ENCODE results near the gene CAMKK2. TPM values are rescaled to one million over a fixed set of nuclear protein-coding genes. Genes with fewer than 3 reads are reported as not detected.
"Not testable (repeated sequence)": the region's sequence is repeated elsewhere in the genome, so short reads cannot be mapped to it uniquely, and the experiment has no call there.

The CAMKK2 gene
- total and polyA plus RNA-seq, 7 donors, result 4.4 to 12.3 (median 8.3) TPM

DNA sequence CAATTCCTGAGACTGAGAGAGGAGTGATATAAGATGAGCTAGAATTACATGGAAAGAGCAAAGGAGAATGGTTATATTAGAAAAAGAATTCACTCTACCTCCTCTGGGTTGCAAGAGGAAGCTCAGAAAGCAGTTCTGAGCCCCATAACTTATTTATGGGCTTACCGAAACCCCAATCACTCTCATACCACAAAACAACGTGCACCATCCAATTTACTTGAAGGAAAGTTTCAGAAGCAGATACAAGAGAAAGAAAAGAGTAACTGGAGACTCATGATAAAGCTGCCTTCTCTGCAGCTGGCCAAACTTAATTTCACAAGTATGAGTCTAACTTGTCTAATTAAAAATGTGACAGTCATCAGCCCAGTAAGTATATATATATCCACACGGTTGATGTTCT, 27.4 kb upstream of the CAMKK2 start:
- H3K9me3 ChIP-seq, result no peaks in the 10 kb centered on the region
- H3K4me3 ChIP-seq, result no peak overlapping the region
- DNase-seq, result no peak
- ATAC-seq, result no peak
- WGBS, 3 donors, result 90 to 96% (median 95%) methylated on average over 3 of the region's 3 CpGs
- TF ChIP-seq, protein P1, sequence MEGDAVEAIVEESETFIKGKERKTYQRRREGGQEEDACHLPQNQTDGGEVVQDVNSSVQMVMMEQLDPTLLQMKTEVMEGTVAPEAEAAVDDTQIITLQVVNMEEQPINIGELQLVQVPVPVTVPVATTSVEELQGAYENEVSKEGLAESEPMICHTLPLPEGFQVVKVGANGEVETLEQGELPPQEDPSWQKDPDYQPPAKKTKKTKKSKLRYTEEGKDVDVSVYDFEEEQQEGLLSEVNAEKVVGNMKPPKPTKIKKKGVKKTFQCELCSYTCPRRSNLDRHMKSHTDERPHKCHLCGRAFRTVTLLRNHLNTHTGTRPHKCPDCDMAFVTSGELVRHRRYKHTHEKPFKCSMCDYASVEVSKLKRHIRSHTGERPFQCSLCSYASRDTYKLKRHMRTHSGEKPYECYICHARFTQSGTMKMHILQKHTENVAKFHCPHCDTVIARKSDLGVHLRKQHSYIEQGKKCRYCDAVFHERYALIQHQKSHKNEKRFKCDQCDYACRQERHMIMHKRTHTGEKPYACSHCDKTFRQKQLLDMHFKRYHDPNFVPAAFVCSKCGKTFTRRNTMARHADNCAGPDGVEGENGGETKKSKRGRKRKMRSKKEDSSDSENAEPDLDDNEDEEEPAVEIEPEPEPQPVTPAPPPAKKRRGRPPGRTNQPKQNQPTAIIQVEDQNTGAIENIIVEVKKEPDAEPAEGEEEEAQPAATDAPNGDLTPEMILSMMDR (IDR thresholded peaks at IDR 0.05), result no peak
- peaks cover 10 to 97% of the 10 kb centered on the region in 2 donors for H3K36me3 ChIP-seq (ENCODE audit: insufficient read depth in 1 of 2, low read depth in 1 of 2)
- H3K27ac ChIP-seq, result no peak overlapping the region
- no peaks in the 10 kb centered on the region for H3K4me1 ChIP-seq
- H3K27me3 ChIP-seq (ENCODE audit: insufficient read depth in 3 of 3, low read length in 2 of 3), result no peaks in the 10 kb centered on the region
- intact Hi-C loops (cut with DNase I), result no loop called here

DNA sequence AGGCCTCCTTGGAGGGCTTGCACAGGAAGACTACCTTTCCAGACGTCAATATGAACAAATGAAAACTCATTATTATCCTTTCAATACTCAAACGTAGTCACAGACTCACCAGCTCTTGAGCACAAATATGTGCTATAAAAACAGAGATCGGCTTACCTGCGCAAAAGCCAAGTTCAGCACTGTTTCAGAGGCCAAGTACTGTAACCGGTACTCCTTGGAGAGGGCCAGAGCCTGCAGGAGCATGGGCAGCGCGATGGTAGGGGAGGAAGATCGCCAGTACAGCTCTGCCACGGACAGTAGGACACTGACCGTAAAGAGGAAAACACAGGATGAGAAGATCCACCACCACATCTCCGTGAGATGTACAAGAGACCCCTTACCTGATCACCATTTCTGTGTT, 21.6 kb upstream of the CAMKK2 start:
- TF ChIP-seq, protein P1 (IDR thresholded peaks at IDR 0.05), result no peak
- H3K36me3 ChIP-seq (ENCODE audit: insufficient read depth in 1 of 2, low read depth in 1 of 2), result peaks cover under 1 to 82% of the 10 kb centered on the region in 2 donors
- H3K4me1 ChIP-seq, result no peaks in the 10 kb centered on the region
- no peaks in the 10 kb centered on the region for H3K27me3 ChIP-seq (ENCODE audit: insufficient read depth in 3 of 3, low read length in 2 of 3)
- WGBS, 3 donors, result 90 to 91% (median 90%) methylated on average over 11 of the region's 11 CpGs
- H3K27ac ChIP-seq, result no peak overlapping the region
- intact Hi-C loops (cut with DNase I), result no loop called here
- H3K4me3 ChIP-seq, result no peak overlapping the region
- DNase-seq, result no peak
- no peak for ATAC-seq
- no peaks in the 10 kb centered on the region for H3K9me3 ChIP-seq

DNA sequence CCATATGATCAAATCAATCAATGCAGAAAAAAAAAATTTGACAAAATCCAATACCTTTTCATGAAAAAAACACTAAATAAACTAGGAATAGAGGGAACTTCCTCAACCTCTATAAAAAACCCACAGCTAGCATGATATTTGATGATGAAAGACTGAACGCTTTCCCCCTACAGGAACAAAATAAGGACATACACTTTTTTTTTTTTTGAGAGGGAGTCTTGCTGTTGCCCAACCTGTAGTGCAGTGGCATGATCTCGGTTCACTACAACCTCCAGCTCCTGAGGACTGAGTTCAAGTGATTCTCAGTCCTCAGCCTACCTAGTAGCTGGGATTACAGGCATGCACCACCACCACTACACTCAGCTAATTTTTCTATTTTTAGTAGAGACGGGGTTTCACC, 17.9 kb upstream of the CAMKK2 start:
- Histone ChIP-seq H3K27me3 (ENCODE audit: insufficient read depth in 3 of 3, low read length in 2 of 3) (no peaks in the 10 kb centered on the region), H3K36me3 (ENCODE audit: insufficient read depth in 1 of 2, low read depth in 1 of 2) (peaks cover 0 to 84% of the 10 kb centered on the region in 2 donors), H3K4me3 (no peak overlapping the region), H3K9me3 (no peaks in the 10 kb centered on the region), H3K4me1 (no peaks in the 10 kb centered on the region), H3K27ac (no peak overlapping the region)
- DNase-seq, result no peak
- ATAC-seq, result no peak
- intact Hi-C loops (cut with DNase I), result no loop called here
- TF ChIP-seq, protein P1 (IDR thresholded peaks at IDR 0.05), result no peak
- 86 to 93% (median 89%) methylated on average over 3 of the region's 3 CpGs for WGBS, 3 donors

DNA sequence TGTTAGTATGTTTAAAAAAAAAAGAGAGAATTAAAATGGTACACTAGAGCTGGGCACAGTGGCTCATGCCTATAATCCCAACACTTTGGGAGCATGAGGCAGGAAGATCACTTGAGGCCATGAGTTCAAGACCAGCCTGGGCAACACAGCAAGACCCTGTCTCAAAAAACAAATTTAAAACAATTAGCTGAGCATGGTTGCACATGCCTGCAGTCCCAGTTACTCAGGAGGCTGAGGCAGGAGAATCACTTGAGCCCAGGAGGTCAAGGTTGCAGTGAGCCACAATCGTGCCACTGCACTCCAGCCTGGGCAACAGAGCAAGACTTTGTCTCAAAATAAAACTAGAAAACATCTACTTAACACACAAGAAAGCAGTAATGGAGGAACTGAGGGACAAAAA, 13.7 kb upstream of the CAMKK2 start:
- 92 to 95% (median 93%) methylated on average over 1 of the region's 1 CpG for WGBS, 3 donors
- DNase-seq; intact Hi-C loops (cut with DNase I); ATAC-seq; H3K27me3 ChIP-seq (ENCODE audit: insufficient read depth in 3 of 3, low read length in 2 of 3); H3K27ac ChIP-seq; H3K4me1 ChIP-seq; H3K4me3 ChIP-seq; H3K9me3 ChIP-seq: not testable (repeated sequence)
- peaks cover 0 to 70% of the 10 kb centered on the region in 2 donors for H3K36me3 ChIP-seq (ENCODE audit: insufficient read depth in 1 of 2, low read depth in 1 of 2)

DNA sequence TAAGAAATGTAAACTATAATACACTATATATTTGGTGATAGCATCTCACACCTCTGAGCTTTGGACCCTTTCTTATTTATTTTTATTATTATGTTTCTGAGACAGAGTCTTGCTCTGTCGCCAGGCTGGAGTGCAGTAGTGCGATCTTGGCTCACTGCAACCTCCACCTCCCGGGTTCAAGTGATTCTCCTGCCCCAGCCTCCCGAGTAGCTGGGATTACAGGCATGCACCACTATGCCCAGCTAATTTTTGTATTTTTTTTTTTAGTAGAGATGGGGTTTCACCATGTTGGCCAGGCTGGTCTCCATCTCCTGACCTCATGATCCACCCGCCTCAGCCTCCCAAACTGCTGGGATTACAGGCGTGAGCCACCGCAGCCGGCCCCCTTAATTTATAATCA, 10.9 kb upstream of the CAMKK2 start:
- WGBS, 3 donors, result 93 to 97% (median 94%) methylated on average over 8 of the region's 8 CpGs
- H3K36me3 ChIP-seq (ENCODE audit: insufficient read depth in 1 of 2, low read depth in 1 of 2), result peaks cover 0 to 53% of the 10 kb centered on the region in 2 donors
- DNase-seq; H3K27me3 ChIP-seq (ENCODE audit: insufficient read depth in 3 of 3, low read length in 2 of 3); H3K9me3 ChIP-seq; H3K27ac ChIP-seq; intact Hi-C loops (cut with DNase I); H3K4me1 ChIP-seq; H3K4me3 ChIP-seq; ATAC-seq: not testable (repeated sequence)

DNA sequence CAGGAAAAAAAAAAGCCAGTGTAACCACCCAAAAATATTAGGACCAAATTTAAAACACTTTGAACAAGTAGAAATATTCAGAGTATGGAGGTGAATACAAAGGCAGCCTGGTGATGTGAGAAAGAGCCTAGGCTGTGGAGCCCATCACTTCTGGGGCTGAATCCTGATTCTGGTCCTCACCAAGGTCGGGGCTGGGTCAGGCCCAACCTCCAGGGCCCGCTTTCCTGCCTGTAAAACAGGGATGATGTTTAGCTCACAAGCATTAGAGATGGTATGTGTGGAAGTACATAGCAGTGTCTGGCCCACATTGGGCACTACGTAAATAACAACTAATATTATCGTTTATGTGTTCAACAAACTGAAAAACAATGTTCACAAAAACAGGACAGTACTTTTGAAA, 7.8 kb upstream of the CAMKK2 start:
- H3K36me3 ChIP-seq (ENCODE audit: insufficient read depth in 1 of 2, low read depth in 1 of 2), result peaks cover 0 to 24% of the 10 kb centered on the region in 2 donors
- H3K27me3 ChIP-seq (ENCODE audit: insufficient read depth in 3 of 3, low read length in 2 of 3), result no peaks in the 10 kb centered on the region
- WGBS, 3 donors, result 82 to 87% (median 85%) methylated on average over 4 of the region's 4 CpGs
- ATAC-seq (no peak), DNase-seq (no peak)
- intact Hi-C loops (cut with DNase I), result no loop called here
- H3K4me1 ChIP-seq, result peaks cover 10% of the 10 kb centered on the region
- TF ChIP-seq, protein P1 (IDR thresholded peaks at IDR 0.05), result no peak
- H3K9me3 ChIP-seq, result no peaks in the 10 kb centered on the region
- H3K4me3 ChIP-seq, result no peak overlapping the region
- no peak overlapping the region for H3K27ac ChIP-seq

Measured in psoas muscle (tissue), 8 donors.